HUES48 (cell line): ENCODE measurements around the gene ARHGEF7.
"Not testable (repeated sequence)": the region's sequence is repeated elsewhere in the genome, so short reads cannot be mapped to it uniquely, and the experiment has no call there.

Experiments used
- H3K27ac ChIP-seq: one replicate; pipeline ENCODE4 v1.7.0; 2013; ENCODE audit warnings: low read depth, low read length, inconsistent platforms
- H3K27me3 ChIP-seq: 2 replicates; pipeline ENCODE4 v1.6.1; 2013; ENCODE audit warnings: mild to moderate bottlenecking, low read length; ENCODE audit not compliant: control insufficient read depth, insufficient read depth
- H3K36me3 ChIP-seq: 2 replicates; pipeline ENCODE4 v1.6.1; 2013; ENCODE audit warnings: low read length; ENCODE audit not compliant: control insufficient read depth, insufficient read depth
- H3K4me1 ChIP-seq: 2 replicates; pipeline ENCODE4 v1.6.1; 2013; ENCODE audit warnings: mild to moderate bottlenecking, low read length; ENCODE audit not compliant: control insufficient read depth, insufficient read depth
- H3K4me3 ChIP-seq: 2 replicates; pipeline ENCODE4 v1.5.1; 2013; ENCODE audit warnings: mild to moderate bottlenecking, low read depth, low read length
- H3K9ac ChIP-seq: 2 replicates; pipeline ENCODE4 v1.6.1; 2013; ENCODE audit warnings: mild to moderate bottlenecking, low read depth, low read length, moderate library complexity
- H3K9me3 ChIP-seq: 2 replicates; pipeline ENCODE4 v1.6.1; 2013; ENCODE audit warnings: low read length; ENCODE audit not compliant: control insufficient read depth, insufficient read depth

Gene ARHGEF7

GRCh38 chr13:111115061-111115964 is at the start of gene ARHGEF7:
ARHGEF7 (plus strand) TSS chr13:111115310; CDS start chr13:111115527, 217 bp downstream.
- H3K36me3 ChIP-seq: no peaks in the 10 kb centered on the region
- no peak within 1 kb of the TSS for H3K27ac ChIP-seq
- H3K4me1 ChIP-seq: peaks cover 5% of the 10 kb centered on the region; the same call in 1 of the 2 replicates
- no peaks in the 10 kb centered on the region for H3K9me3 ChIP-seq
- H3K9ac ChIP-seq: 0 out of 2 replicates have a peak within 1 kb of the TSS, but pooled peaks have one; percentile 33
- H3K4me3 ChIP-seq: peak within 1 kb of the TSS; percentile 76
- peaks cover 67% of the 10 kb centered on the region for H3K27me3 ChIP-seq

DNA sequence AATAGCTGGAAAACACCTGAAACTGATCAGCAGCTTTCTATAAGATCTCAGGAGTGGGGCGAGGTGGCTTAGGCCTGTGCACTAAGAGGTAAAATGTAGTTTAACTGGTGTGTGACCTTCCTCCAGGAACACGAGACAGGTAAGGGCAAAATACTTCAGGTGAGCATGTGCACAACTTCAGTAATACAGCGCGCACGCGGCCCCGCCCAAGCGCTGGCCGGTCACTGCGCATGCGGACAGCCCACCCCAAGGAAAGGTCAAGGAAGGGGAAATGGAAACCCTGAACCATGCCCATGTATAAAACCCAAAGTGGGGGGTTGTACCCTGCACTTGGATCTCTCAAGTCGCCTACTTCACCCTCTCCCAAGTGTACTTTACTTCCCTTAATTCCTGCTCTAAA is 49.4 kb upstream of the ARHGEF7 start:
- Histone ChIP-seq H3K36me3 (no peaks in the 10 kb centered on the region), H3K9me3 (no peaks in the 10 kb centered on the region), H3K4me1 (peaks cover 43% of the 10 kb centered on the region), H3K27ac (no peak overlapping the region), H3K27me3 (peaks cover 22% of the 10 kb centered on the region), H3K9ac (no peak overlapping the region), H3K4me3 (no peak overlapping the region)

- no peak overlapping the region for H3K4me3 ChIP-seq
- peaks cover 22% of the 10 kb centered on the region for H3K27me3 ChIP-seq
- H3K9ac ChIP-seq: no peak overlapping the region
- no peak overlapping the region for H3K27ac ChIP-seq
- H3K4me1 ChIP-seq: peaks cover 43% of the 10 kb centered on the region
- H3K9me3 ChIP-seq: no peaks in the 10 kb centered on the region
- no peaks in the 10 kb centered on the region for H3K36me3 ChIP-seq
These were observed 48.6 kb upstream of the ARHGEF7 start for GRCh38 chr13:111066544-111066943.

GRCh38 chr13:111068009-111068350 is 47.1 kb upstream of the ARHGEF7 start:
- Histone ChIP-seq H3K27ac (no peak overlapping the region), H3K9me3 (no peaks in the 10 kb centered on the region), H3K27me3 (peaks cover 22% of the 10 kb centered on the region), H3K4me1 (peaks cover 35% of the 10 kb centered on the region), H3K9ac (no peak overlapping the region), H3K36me3 (no peaks in the 10 kb centered on the region), H3K4me3 (peak overlapping the region; percentile 65; the same call in 1 of the 2 replicates)

- H3K27ac ChIP-seq, H3K4me1 ChIP-seq, H3K9me3 ChIP-seq, H3K9ac ChIP-seq, H3K4me3 ChIP-seq, H3K36me3 ChIP-seq: not testable (repeated sequence)
- H3K27me3 ChIP-seq: peaks cover 11% of the 10 kb centered on the region
These were observed 44.0 kb upstream of the ARHGEF7 start for GRCh38 chr13:111071120-111071519.

GRCh38 chr13:111071526-111071925 is 43.6 kb upstream of the ARHGEF7 start:
- not testable (repeated sequence) for H3K9me3 ChIP-seq, H3K4me1 ChIP-seq, H3K4me3 ChIP-seq, H3K27me3 ChIP-seq, H3K9ac ChIP-seq, H3K27ac ChIP-seq, H3K36me3 ChIP-seq

DNA sequence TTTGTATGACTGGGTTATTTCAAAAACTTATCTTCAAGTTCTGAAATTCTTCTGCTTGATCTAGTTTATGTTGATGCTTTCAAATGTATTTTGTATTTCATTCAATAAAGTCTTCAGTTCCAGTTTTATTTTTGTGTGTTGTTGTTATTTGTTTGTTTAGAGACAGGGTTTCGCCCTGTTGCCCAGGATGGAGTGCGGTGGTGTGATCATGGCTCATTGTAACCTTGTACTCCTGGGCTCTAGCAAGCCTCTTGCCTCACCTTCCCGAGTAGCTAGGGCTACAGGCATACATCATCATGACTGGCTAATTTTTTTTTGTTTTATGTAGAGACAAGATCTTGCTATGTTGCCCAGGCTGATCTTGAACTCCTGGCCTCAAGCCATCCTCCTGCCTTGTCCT is 40.3 kb upstream of the ARHGEF7 start:
- Histone ChIP-seq H3K27ac (no peak overlapping the region), H3K4me1 (no peaks in the 10 kb centered on the region), H3K9me3 (peaks cover 4% of the 10 kb centered on the region; the same call in 1 of the 2 replicates), H3K4me3 (no peak overlapping the region), H3K36me3 (no peaks in the 10 kb centered on the region), H3K9ac (no peak overlapping the region), H3K27me3 (no peaks in the 10 kb centered on the region)

DNA sequence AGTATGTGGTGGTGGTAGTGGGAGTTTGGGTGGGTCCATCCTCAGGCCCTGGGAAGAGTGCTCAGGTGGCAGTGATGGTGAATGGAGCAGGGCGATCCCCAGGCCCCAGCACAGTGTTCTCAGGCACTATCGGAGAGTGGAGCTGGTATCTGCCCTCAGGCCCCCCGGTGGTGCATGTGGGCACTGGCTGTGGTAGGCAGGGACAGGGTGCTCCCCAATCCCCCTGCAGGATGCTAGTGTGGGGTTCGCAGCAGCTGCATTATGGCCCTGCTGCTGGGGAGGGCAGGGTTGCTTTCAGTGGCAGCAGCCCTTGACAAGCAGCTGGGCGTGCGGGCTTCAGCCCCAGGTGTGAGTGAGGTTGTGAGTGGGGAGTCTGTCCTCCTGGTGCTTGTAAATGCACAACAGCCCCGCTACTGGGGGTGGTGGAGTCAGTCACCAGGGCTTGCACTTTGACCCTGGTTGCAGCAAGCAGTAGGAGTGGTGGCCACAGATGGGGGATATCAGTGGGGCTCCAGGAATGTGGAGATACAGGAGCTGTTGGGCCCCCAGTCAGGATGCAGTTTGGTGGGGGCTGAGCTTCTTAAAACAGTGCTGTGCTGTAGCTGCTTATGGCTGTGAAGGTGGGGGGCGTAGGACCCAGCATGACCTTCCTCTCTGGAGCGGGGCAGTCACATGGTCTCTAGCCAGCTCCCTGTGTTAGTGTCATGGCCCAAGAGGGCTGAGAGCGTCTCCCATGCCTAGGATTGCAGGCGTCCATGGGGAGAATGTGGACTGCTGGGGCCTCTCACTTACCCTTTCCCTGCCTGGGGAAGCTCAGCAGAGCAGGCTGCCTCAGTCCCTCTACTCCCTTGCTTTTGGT is 38.7 kb upstream of the ARHGEF7 start:
- Histone ChIP-seq H3K9ac (no peak overlapping the region), H3K4me1 (0 out of 2 replicates have a peak, but pooled peaks cover 3% of the 10 kb centered on the region), H3K9me3 (peaks cover 4% of the 10 kb centered on the region; the same call in 1 of the 2 replicates), H3K36me3 (no peaks in the 10 kb centered on the region), H3K4me3 (no peak overlapping the region), H3K27me3 (no peaks in the 10 kb centered on the region), H3K27ac (no peak overlapping the region)

DNA sequence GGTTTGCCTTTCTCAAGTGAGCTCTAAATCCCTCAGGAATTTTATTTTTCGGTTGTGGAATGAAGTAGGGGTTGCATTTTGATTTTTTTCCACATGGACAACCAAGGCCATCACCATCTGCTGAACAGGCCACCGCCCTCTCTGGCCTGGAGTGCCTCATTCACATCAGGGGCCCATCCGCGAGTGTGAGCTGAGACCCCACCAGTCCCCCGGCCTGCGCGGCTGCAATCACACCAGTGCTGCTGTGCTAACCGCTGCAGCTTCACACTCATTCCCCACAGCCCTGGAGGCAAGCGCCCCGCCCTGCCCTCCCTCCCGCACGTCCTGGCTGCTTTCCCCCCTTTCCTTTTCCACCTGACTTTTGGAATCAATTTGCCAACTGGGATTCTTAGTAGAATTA is 35.7 kb upstream of the ARHGEF7 start:
- no peaks in the 10 kb centered on the region for H3K36me3 ChIP-seq
- no peak overlapping the region for H3K27ac ChIP-seq
- H3K27me3 ChIP-seq: no peaks in the 10 kb centered on the region
- H3K4me3 ChIP-seq: no peak overlapping the region
- H3K4me1 ChIP-seq: 0 out of 2 replicates have a peak, but pooled peaks cover 3% of the 10 kb centered on the region
- no peak overlapping the region for H3K9ac ChIP-seq
- H3K9me3 ChIP-seq: peaks cover 2% of the 10 kb centered on the region; the same call in 1 of the 2 replicates

GRCh38 chr13:111080642-111081041 is 34.5 kb upstream of the ARHGEF7 start:
- Histone ChIP-seq H3K27ac (no peak overlapping the region), H3K4me1 (0 out of 2 replicates have a peak, but pooled peaks cover 3% of the 10 kb centered on the region), H3K36me3 (no peaks in the 10 kb centered on the region), H3K9me3 (no peaks in the 10 kb centered on the region), H3K27me3 (no peaks in the 10 kb centered on the region), H3K9ac (no peak overlapping the region), H3K4me3 (no peak overlapping the region)

GRCh38 chr13:111082240-111082639 is 32.9 kb upstream of the ARHGEF7 start:
- Histone ChIP-seq H3K36me3 (no peaks in the 10 kb centered on the region), H3K27me3 (no peaks in the 10 kb centered on the region), H3K4me3 (no peak overlapping the region), H3K27ac (no peak overlapping the region), H3K9me3 (no peaks in the 10 kb centered on the region), H3K4me1 (0 out of 2 replicates have a peak, but pooled peaks cover 3% of the 10 kb centered on the region), H3K9ac (no peak overlapping the region)
